ENCODE data around the gene CCDC178.
"Not testable (repeated sequence)": the region's sequence is repeated elsewhere in the genome, so short reads cannot be mapped to it uniquely, and the experiment has no call there.

The CCDC178 gene

GRCh38 chr18:33356735-33357134 lies 83.8 kb downstream of the CCDC178 start:
- no peak for DNase-seq (ENCODE audit: low read depth)

GRCh38 chr18:33355756-33356155 lies 84.8 kb downstream of the CCDC178 start:
- DNase-seq (ENCODE audit: low read depth) = no peak

- DNase-seq (ENCODE audit: low read depth) = no peak
These were observed 85.3 kb downstream of the CCDC178 start for GRCh38 chr18:33355263-33355662.

GRCh38 chr18:33350256-33350655 lies 90.3 kb downstream of the CCDC178 start:
- no peak for DNase-seq (ENCODE audit: low read depth)

- DNase-seq (ENCODE audit: low read depth) = not testable (repeated sequence)
These were observed 100.8 kb downstream of the CCDC178 start for GRCh38 chr18:33339733-33340132.

- DNase-seq (ENCODE audit: low read depth) = no peak
These were observed 105.7 kb downstream of the CCDC178 start for GRCh38 chr18:33334781-33335180.

GRCh38 chr18:33330711-33331110 lies 109.8 kb downstream of the CCDC178 start:
- DNase-seq (ENCODE audit: low read depth) = no peak

GRCh38 chr18:33326975-33327374 lies 113.5 kb downstream of the CCDC178 start:
- DNase-seq (ENCODE audit: low read depth) = no peak

- no peak for DNase-seq (ENCODE audit: low read depth)
These were observed 122.9 kb downstream of the CCDC178 start for GRCh38 chr18:33317640-33318039.

- no peak for DNase-seq (ENCODE audit: low read depth)
These were observed 124.4 kb downstream of the CCDC178 start for GRCh38 chr18:33316146-33316587.

GRCh38 chr18:33307520-33307919 lies 133.0 kb downstream of the CCDC178 start:
- no peak for DNase-seq (ENCODE audit: low read depth)

GRCh38 chr18:33304277-33304676 lies 136.2 kb downstream of the CCDC178 start:
- DNase-seq (ENCODE audit: low read depth) = no peak

- no peak for DNase-seq (ENCODE audit: low read depth)
These were observed 149.0 kb downstream of the CCDC178 start for GRCh38 chr18:33291539-33291938.

GRCh38 chr18:33288082-33288716 lies 152.3 kb downstream of the CCDC178 start:
- no peak for DNase-seq (ENCODE audit: low read depth)

- no peak for DNase-seq (ENCODE audit: low read depth)
These were observed 157.7 kb downstream of the CCDC178 start for GRCh38 chr18:33282709-33283333.

- no peak for DNase-seq (ENCODE audit: low read depth)
These were observed 158.4 kb downstream of the CCDC178 start for GRCh38 chr18:33282142-33282541.

- DNase-seq (ENCODE audit: low read depth) = no peak
These were observed 163.1 kb downstream of the CCDC178 start for GRCh38 chr18:33277431-33277830.

GRCh38 chr18:33275843-33276242 lies 164.7 kb downstream of the CCDC178 start:
- DNase-seq (ENCODE audit: low read depth) = no peak

- DNase-seq (ENCODE audit: low read depth) = no peak
These were observed 170.2 kb downstream of the CCDC178 start for GRCh38 chr18:33270297-33270696.

GRCh38 chr18:33269223-33269622 lies 171.3 kb downstream of the CCDC178 start:
- no peak for DNase-seq (ENCODE audit: low read depth)

- no peak for DNase-seq (ENCODE audit: low read depth)
These were observed 176.0 kb downstream of the CCDC178 start for GRCh38 chr18:33264566-33264965.

- no peak for DNase-seq (ENCODE audit: low read depth)
These were observed 201.2 kb downstream of the CCDC178 start for GRCh38 chr18:33239298-33239697.

- no peak for DNase-seq (ENCODE audit: low read depth)
These were observed 208.2 kb downstream of the CCDC178 start for GRCh38 chr18:33232318-33232626.

All from CMK (cell line).